RPMI7951 (cell line): ENCODE measurements around the gene KIFC3. TPM values are rescaled to one million over a fixed set of nuclear protein-coding genes. Genes with fewer than 3 reads are reported as not detected.
"Not testable (repeated sequence)": the region's sequence is repeated elsewhere in the genome, so short reads cannot be mapped to it uniquely, and the experiment has no call there.

Experiments
- DNase-seq: peaks from one replicate; pipeline ENCODE4 v3.0.0-alpha.2; 2012; ENCODE audit warnings: low read depth
- total RNA-seq: library from RNA; depleted of rRNA; stranded (reverse); fragments of >200 nt; shearing (Covaris generic); gene quantifications from 2 replicates; pipeline ENCODE4 v1.2.3, GENCODE V29; 2014; rRNA removed

Gene KIFC3
- total RNA-seq, 1 experiment from 2014 or later: 49.3 TPM

GRCh38 chr16:57722651-57723050, 79.6 kb downstream of the KIFC3 start:
- no peak for DNase-seq

- DNase-seq: no peak
Observed at GRCh38 chr16:57722210-57722499, 80.1 kb downstream of the KIFC3 start.

GRCh38 chr16:57721356-57722209, 80.7 kb downstream of the KIFC3 start:
- no peak for DNase-seq

GRCh38 chr16:57720142-57720575, 82.1 kb downstream of the KIFC3 start:
- peak; percentile 50 for DNase-seq

GRCh38 chr16:57714047-57714446, 88.2 kb downstream of the KIFC3 start:
- no peak for DNase-seq

- no peak for DNase-seq
Observed at GRCh38 chr16:57713596-57713995, 88.7 kb downstream of the KIFC3 start.

- not testable (repeated sequence) for DNase-seq
Observed at GRCh38 chr16:57712569-57712968, 89.7 kb downstream of the KIFC3 start.

GRCh38 chr16:57711993-57712392, 90.3 kb downstream of the KIFC3 start:
- no peak for DNase-seq

- no peak for DNase-seq
Observed at GRCh38 chr16:57711346-57711745, 90.9 kb downstream of the KIFC3 start.

GRCh38 chr16:57709663-57710062, 92.6 kb downstream of the KIFC3 start:
- no peak for DNase-seq

Other genes with a start within 250 kb of the KIFC3 start
- gene ADGRG1, start 173.9 kb downstream of the KIFC3 start, total RNA-seq: 3.7 and 9.8 TPM in 2 replicates
- gene ADGRG3, start 134.2 kb downstream of the KIFC3 start, total RNA-seq: not detected in 2 replicates
- not detected in 2 replicates for gene DRC7, start 107.7 kb downstream of the KIFC3 start, total RNA-seq
- 17.7 and 19.8 TPM in 2 replicates for gene KATNB1, start 66.7 kb downstream of the KIFC3 start, total RNA-seq
- not detected in 2 replicates for gene CNGB1, start 168.6 kb upstream of the KIFC3 start, total RNA-seq
- gene ZNF319, start 198.2 kb upstream of the KIFC3 start, total RNA-seq: 1.1 and 1.3 TPM in 2 replicates
- 28.6 and 31.0 TPM in 2 replicates for gene USB1, start 198.9 kb upstream of the KIFC3 start, total RNA-seq
- 2.6 and 7.7 TPM in 2 replicates for gene MMP15, start 223.3 kb upstream of the KIFC3 start, total RNA-seq